Raji (cell line): ENCODE measurements around the gene BRD7.

ENCODE experiments used
- POLR2A ChIP-seq: IDR thresholded peaks from 2 replicates; pipeline ENCODE4 v1.6.1; 2011; ENCODE audit warnings: low read depth, low read length, control low read depth; ENCODE audit not compliant: insufficient read depth

The BRD7 gene

DNA sequence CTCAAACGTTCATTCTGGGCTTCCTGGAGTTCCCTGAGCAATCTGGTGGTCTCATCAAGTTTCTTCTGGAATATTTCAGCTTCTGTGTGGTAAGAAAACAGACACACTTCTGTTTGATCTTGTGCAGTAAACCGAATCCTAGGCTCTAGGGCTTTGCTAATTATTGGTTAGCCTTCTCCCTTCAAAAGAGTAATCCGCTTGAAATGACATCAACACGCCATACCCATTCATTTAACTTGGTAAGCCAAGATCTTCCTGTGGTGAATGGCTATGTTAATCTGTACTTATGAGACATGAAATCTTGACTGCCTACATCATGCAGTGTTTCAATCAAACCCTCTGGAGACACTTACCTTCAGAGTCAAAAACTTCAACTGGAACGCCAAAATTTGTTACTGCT is 48.5 kb downstream of the BRD7 start:
- TF ChIP-seq POLR2A: no peak

GRCh38 chr16:50318796-50319578 is 49.8 kb downstream of the BRD7 start:
- no peak for TF ChIP-seq POLR2A

GRCh38 chr16:50316848-50317630 is 51.7 kb downstream of the BRD7 start:
- no peak for TF ChIP-seq POLR2A

DNA sequence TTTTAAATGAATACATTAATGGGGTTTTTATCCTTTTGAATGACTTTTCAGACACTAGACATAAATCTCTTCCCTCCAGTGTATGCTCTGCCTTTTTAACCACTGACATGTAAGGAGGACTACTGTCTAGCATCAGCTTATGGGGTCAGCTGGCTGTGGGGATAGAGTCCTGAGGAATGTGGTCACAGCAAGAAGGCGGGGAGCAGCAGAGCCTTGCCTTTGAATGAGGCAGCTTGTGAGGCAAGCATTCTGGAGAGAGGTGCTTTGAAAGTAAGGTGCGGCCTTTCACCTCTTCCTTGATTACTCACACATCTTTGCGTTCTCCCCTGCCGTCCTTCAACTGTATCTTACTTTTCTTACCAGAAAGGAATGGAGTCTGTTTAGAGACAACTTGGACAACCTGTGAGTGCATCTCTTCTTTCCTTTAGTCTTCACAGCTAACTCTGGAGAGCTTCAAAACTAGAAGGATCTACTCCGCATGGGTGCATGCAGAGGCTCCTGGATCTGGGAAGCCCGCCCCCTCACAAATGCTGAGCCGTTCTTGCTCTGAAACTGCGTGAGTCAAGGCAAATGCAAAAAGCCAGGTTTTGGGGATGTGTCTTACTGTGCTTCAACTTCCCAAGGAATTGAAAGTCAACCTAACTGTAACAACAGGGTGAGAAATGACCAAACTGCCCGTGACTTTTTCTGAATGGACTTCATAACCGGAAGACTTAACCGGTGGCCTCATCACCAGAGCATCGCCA is 52.5 kb downstream of the BRD7 start:
- TF ChIP-seq POLR2A: no peak

GRCh38 chr16:50315346-50315997 is 53.3 kb downstream of the BRD7 start:
- no peak for TF ChIP-seq POLR2A

GRCh38 chr16:50314665-50315064 is 54.1 kb downstream of the BRD7 start:
- no peak for TF ChIP-seq POLR2A

DNA sequence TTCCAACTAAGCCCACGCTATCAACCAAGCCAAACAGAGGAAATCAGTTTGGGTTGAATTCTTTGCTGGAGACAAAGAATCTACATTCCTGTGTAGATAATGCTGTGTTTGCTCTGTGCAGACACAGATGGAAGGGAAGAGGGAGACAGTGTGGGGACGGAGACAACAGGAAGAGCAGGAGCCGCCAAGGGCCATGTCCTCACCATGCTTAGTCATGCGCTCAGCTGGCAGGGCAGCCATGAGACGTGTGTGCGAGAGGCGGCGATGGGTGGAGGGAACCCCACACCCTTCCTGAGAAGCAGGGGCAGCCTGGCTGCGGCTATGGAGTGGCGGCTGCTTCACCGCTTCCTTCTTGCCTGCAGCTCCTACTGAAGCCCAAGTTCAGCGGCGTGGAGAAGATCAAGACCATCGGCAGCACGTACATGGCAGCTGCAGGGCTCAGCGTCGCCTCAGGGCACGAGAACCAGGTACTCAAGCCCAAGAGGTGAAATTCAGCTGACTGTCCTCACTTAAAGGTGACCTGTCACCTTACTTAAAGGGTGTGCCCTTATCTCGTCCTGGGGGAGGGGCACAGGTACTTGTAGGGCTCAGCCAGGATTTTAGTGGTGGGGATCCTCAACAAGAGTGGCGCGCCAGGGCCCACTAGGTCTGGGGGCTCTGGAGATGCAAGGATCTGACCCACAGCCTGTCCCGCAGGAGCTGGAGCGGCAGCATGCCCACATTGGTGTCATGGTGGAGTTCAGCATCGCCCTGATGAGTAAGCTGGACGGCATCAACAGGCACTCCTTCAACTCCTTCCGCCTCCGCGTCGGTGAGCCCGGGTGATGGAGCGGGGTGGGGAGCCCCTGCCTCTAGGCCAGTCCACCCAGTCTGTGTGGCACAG is 55.0 kb downstream of the BRD7 start:
- TF ChIP-seq POLR2A: no peak

- no peak for TF ChIP-seq POLR2A
These were observed 56.8 kb downstream of the BRD7 start for GRCh38 chr16:50311891-50312501.

- no peak for TF ChIP-seq POLR2A
These were observed 57.7 kb downstream of the BRD7 start for GRCh38 chr16:50311134-50311528.

GRCh38 chr16:50310308-50311133 is 58.3 kb downstream of the BRD7 start:
- TF ChIP-seq POLR2A: no peak

DNA sequence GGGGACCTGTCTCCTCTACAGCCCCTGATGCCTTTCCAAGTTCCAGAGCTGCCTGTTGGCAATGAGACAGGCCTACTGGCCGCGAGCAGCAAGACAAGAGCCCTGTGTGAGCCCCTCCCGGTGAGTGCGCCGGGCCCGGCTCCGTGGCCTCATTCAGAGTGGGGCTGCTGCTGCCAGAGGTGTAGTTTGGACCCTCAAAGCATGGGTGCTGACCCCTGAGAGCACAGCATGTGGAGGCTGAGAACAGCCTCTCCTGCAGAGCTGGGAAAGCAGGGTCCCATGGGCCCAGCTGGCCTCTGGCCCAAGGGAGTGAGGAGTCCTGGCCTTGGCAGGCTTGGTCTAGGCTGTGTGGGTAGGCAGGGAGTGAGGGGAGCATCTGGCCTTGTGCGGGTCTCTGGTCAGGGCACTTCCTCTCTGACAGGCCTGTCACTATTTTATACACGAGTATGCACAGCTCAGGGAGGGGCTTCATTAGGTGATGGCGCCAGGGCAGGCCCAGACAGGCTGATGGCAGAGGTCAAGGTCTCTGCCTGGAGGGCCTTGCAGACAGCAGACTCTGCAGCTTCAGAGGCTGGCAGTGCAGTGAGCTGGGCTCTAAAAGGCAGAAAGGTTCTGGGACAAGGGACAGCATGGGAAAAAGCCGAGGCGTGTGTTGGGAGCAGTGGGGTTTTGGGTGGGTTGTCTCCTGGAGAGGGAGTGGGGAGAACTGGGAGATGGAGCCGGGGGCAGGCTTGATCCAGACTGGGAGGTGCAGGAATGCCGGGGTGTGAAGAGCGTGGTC is 59.1 kb downstream of the BRD7 start:
- no peak for TF ChIP-seq POLR2A

DNA sequence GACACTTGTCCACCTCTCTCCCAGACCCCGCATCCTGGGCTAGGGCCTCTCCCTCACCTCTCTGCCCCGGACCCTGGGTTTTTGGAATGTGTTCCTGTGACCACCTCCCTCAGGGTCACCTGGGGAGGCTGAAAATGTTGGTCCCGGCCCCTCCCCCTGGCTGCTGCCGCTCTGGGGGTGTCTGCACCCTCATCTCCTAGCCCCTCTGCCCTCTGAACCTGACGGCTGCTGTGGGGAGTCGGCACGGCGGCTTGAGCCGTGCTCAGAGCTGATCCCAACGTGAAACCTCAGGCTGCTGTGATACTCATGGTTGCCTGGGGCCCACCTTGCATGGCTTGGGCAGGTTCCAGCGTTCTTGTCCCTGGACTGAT is 59.6 kb downstream of the BRD7 start:
- TF ChIP-seq POLR2A: no peak
